ENCODE data around the gene HOXD13. TPM values are rescaled to one million over a fixed set of nuclear protein-coding genes. Genes with fewer than 3 reads are reported as not detected.

HOXD13 gene
- total RNA-seq, 1 experiment from 2014 or later, result 32.7 TPM

DNA sequence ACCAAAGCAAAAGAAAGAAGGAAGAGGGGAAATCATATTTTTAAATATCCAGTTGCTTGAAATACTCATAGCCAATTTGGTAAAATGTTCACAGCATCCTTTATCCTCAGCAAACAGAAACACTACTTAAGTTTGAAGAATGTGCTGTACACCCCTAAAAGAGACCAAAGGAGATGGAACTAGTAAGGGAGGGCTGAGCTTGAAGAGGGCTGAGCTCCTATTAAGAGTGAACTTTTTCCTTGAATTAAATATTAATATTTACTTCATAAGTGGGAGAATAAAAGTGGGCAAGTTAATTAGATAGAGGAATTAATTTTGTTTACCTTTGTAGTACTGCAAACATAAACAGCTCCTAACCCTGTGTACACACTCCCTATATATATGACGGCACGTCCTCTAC lies 15.7 kb upstream of the HOXD13 start:
- H3K36me3 ChIP-seq (ENCODE audit: insufficient read depth, low read length, poor library complexity, severe bottlenecking), result no peaks in the 10 kb centered on the region
- intact Hi-C loops (cut with micrococcal nuclease; ENCODE audit: unreplicated experiment), result no loop called here
- no peak overlapping the region for H3K4me3 ChIP-seq (ENCODE audit: low read depth, low read length, poor library complexity, severe bottlenecking)
- no peak for DNase-seq (ENCODE audit: low spot score)
- no peak overlapping the region for H3K27ac ChIP-seq (ENCODE audit: low read depth, low read length, poor library complexity, severe bottlenecking)
- TF ChIP-seq, protein P1, sequence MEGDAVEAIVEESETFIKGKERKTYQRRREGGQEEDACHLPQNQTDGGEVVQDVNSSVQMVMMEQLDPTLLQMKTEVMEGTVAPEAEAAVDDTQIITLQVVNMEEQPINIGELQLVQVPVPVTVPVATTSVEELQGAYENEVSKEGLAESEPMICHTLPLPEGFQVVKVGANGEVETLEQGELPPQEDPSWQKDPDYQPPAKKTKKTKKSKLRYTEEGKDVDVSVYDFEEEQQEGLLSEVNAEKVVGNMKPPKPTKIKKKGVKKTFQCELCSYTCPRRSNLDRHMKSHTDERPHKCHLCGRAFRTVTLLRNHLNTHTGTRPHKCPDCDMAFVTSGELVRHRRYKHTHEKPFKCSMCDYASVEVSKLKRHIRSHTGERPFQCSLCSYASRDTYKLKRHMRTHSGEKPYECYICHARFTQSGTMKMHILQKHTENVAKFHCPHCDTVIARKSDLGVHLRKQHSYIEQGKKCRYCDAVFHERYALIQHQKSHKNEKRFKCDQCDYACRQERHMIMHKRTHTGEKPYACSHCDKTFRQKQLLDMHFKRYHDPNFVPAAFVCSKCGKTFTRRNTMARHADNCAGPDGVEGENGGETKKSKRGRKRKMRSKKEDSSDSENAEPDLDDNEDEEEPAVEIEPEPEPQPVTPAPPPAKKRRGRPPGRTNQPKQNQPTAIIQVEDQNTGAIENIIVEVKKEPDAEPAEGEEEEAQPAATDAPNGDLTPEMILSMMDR (conservative IDR thresholded peaks at IDR 0.05; ENCODE audit: low read depth, low read length), result no peak
- no peak for TF ChIP-seq EZH2 (IDR thresholded peaks at IDR 0.05; ENCODE audit: borderline replicate concordance, low read depth, low read length, poor library complexity, severe bottlenecking)
- peaks cover 87% of the 10 kb centered on the region for H3K27me3 ChIP-seq (replicated peaks; ENCODE audit: insufficient read depth, low read depth, low read length, poor library complexity)
- BruUV-seq (replicated peaks), result no TSS peak
- H3K4me1 ChIP-seq (ENCODE audit: insufficient read depth, low read length, poor library complexity, severe bottlenecking), result peaks cover 29% of the 10 kb centered on the region
- no peaks in the 10 kb centered on the region for H3K9me3 ChIP-seq (ENCODE audit: low read depth, low read length, poor library complexity, severe bottlenecking)
- POLR2A ChIA-PET (ENCODE audit: low non-redundant PET), result no interaction called here
- CTCF ChIA-PET, result no interaction called here

DNA sequence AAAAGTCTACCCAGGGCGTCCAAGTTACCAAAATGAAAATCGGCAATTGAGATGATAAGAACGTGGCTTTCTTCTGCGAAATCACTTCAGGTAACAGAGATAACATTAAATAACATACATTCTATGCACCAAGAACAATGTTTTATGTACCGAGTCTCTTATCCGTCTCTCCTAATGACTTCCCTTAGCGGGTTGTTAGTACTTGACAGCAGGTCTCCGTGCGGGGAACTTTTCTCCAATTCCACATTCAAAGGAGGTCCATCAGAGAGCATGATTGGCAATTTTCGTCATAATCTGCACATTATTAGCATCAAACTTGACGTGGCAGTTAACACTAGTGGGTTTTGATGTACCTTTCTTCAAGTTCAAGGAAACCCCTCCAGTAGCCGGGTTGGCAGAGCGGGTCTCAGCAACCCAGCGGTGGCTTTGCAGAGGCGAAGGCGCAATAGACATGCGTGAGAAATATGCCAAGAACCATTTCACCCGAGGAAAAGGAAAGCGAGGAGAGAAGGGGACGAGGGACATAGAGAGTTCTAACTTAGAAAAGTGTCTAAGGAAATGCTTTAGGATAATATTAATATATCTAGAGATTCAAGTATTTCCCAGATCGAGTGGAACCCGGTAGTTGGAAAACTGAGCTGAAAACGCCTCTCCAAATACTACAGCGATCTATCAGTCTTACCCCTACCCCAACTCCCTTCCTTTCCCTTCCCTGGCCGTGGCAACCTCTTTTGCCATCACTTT lies 13.8 kb upstream of the HOXD13 start:
- no peaks in the 10 kb centered on the region for H3K9me3 ChIP-seq (ENCODE audit: low read depth, low read length, poor library complexity, severe bottlenecking)
- intact Hi-C loops (cut with micrococcal nuclease; ENCODE audit: unreplicated experiment), result no loop called here

DNA sequence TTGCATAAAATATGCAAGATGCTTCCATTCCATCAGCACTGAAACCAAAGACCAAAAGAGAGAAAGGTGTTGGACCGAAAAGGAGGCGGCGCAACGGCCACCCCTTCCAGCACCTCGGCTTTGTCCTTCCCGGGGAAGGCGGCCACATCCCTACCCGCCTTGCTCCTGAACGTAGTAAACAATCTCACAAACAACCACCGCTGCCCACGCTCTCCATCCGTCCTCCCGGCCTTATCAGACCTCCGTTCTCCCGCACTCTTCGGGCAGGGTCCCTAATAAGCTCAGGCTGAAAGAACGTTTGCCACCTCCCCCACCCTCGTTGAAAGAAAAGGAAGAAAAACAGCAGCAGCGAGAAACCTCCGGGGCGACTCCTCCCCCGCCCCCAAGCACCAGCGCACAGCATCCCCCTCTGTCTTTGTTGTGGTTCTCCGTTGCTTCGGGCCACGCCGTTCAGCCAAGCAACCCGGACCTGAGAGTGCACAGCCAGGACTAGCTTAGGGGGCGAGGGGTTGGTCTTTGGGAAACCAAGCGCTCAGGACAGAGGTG lies 13.2 kb upstream of the HOXD13 start:
- POLR2A ChIA-PET (ENCODE audit: low non-redundant PET), result no interaction called here
- Histone ChIP-seq H3K4me1 (ENCODE audit: insufficient read depth, low read length, poor library complexity, severe bottlenecking) (peaks cover 28% of the 10 kb centered on the region), H3K9me3 (ENCODE audit: low read depth, low read length, poor library complexity, severe bottlenecking) (no peaks in the 10 kb centered on the region), H3K27me3 (replicated peaks; ENCODE audit: insufficient read depth, low read depth, low read length, poor library complexity) (peaks cover 94% of the 10 kb centered on the region), H3K4me3 (ENCODE audit: low read depth, low read length, poor library complexity, severe bottlenecking) (peak overlapping the region; percentile 36), H3K36me3 (ENCODE audit: insufficient read depth, low read length, poor library complexity, severe bottlenecking) (no peaks in the 10 kb centered on the region), H3K27ac (ENCODE audit: low read depth, low read length, poor library complexity, severe bottlenecking) (no peak overlapping the region)
- DNase-seq (ENCODE audit: low spot score), result no peak
- TF ChIP-seq, protein P1 (conservative IDR thresholded peaks at IDR 0.05; ENCODE audit: low read depth, low read length), result no peak
- TF ChIP-seq EZH2 (IDR thresholded peaks at IDR 0.05; ENCODE audit: borderline replicate concordance, low read depth, low read length, poor library complexity, severe bottlenecking), result no peak
- CTCF ChIA-PET, result interaction anchor here (1.5 to 2.2 kb wide), 2 partner anchors 389 to 712 kb away, joined by 6 read pairs; no protein-coding TSS in a partner anchor
- intact Hi-C loops (cut with micrococcal nuclease; ENCODE audit: unreplicated experiment), result no loop called here
- BruUV-seq (replicated peaks), result no TSS peak

More for the DNA sequence above, 13.8 kb upstream of the HOXD13 start:
- H3K4me1 ChIP-seq (ENCODE audit: insufficient read depth, low read length, poor library complexity, severe bottlenecking), result peaks cover 29% of the 10 kb centered on the region
- no TSS peak for BruUV-seq (replicated peaks)
- H3K36me3 ChIP-seq (ENCODE audit: insufficient read depth, low read length, poor library complexity, severe bottlenecking), result no peaks in the 10 kb centered on the region
- H3K27ac ChIP-seq (ENCODE audit: low read depth, low read length, poor library complexity, severe bottlenecking), result no peak overlapping the region
- ChIA-PET POLR2A (ENCODE audit: low non-redundant PET) (no interaction called here), CTCF (interaction anchor here (1.5 to 2.2 kb wide), 2 partner anchors 388 to 712 kb away, joined by 6 read pairs; no protein-coding TSS in a partner anchor)
- no peak for DNase-seq (ENCODE audit: low spot score)
- TF ChIP-seq, protein P1 (conservative IDR thresholded peaks at IDR 0.05; ENCODE audit: low read depth, low read length), result no peak
- TF ChIP-seq EZH2 (IDR thresholded peaks at IDR 0.05; ENCODE audit: borderline replicate concordance, low read depth, low read length, poor library complexity, severe bottlenecking), result no peak
- peak overlapping the region; percentile 36 for H3K4me3 ChIP-seq (ENCODE audit: low read depth, low read length, poor library complexity, severe bottlenecking)
- H3K27me3 ChIP-seq (replicated peaks; ENCODE audit: insufficient read depth, low read depth, low read length, poor library complexity), result peaks cover 91% of the 10 kb centered on the region
